ENCODE data around the gene TTC22.

The TTC22 gene

GRCh38 chr1:54838565-54839180 lies 37.5 kb upstream of the TTC22 start:
- TF ChIP-seq CTCF (IDR thresholded peaks at IDR 0.05): no peak

GRCh38 chr1:54837002-54837853 lies 36.1 kb upstream of the TTC22 start:
- TF ChIP-seq CTCF (IDR thresholded peaks at IDR 0.05): no peak

- no peak for TF ChIP-seq CTCF (IDR thresholded peaks at IDR 0.05)
Measured at GRCh38 chr1:54836594-54836993, 35.5 kb upstream of the TTC22 start.

- TF ChIP-seq CTCF (IDR thresholded peaks at IDR 0.05): no peak
Measured at GRCh38 chr1:54835970-54836369, 34.8 kb upstream of the TTC22 start.

- no peak for TF ChIP-seq CTCF (IDR thresholded peaks at IDR 0.05)
Measured at GRCh38 chr1:54835131-54835898, 34.2 kb upstream of the TTC22 start.

- TF ChIP-seq CTCF (IDR thresholded peaks at IDR 0.05): no peak
Measured at GRCh38 chr1:54834007-54834541, 33.0 kb upstream of the TTC22 start.

- TF ChIP-seq CTCF (IDR thresholded peaks at IDR 0.05): no peak
Measured at GRCh38 chr1:54833121-54833520, 32.0 kb upstream of the TTC22 start.
